GM12864 (cell line): ENCODE measurements around the gene RIC1.

Experiments
- DNase-seq: peaks from one replicate; pipeline ENCODE4 v3.0.0-alpha.2; 2011; ENCODE audit warnings: low read depth
- H3K4me3 ChIP-seq: 2 replicates; pipeline ENCODE4 v1.5.1; 2011; ENCODE audit warnings: mild to moderate bottlenecking, low read depth, low read length, control low read depth
- TF ChIP-seq, protein P1 (sequence below): IDR thresholded peaks from 2 replicates; pipeline ENCODE4 v1.5.1; 2011; ENCODE audit warnings: low read depth, mild to moderate bottlenecking, moderate library complexity, low read length, control low read depth, inconsistent platforms; ENCODE audit errors: missing control alignments

RIC1 gene

DNA sequence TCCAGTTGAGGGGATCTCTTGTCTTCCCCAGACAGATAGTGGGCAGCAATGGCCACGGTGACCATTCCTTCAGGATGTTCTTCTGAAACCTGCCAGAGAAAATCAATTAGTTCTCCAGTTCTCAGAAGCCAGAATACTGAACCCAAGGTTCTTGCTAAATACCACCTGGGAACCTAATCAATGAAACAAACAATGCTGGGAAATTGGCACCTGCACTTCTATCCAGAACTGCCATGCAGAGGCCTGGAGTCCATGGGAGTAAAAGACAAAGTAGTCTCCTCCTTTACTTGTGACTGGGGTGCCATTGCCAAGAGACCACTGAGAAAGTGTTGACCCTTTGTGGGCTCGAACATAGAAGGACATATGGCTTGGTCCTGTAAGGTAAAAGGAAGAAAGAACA lies 158.3 kb downstream of the RIC1 start:
- no peak for DNase-seq
- TF ChIP-seq, protein P1, sequence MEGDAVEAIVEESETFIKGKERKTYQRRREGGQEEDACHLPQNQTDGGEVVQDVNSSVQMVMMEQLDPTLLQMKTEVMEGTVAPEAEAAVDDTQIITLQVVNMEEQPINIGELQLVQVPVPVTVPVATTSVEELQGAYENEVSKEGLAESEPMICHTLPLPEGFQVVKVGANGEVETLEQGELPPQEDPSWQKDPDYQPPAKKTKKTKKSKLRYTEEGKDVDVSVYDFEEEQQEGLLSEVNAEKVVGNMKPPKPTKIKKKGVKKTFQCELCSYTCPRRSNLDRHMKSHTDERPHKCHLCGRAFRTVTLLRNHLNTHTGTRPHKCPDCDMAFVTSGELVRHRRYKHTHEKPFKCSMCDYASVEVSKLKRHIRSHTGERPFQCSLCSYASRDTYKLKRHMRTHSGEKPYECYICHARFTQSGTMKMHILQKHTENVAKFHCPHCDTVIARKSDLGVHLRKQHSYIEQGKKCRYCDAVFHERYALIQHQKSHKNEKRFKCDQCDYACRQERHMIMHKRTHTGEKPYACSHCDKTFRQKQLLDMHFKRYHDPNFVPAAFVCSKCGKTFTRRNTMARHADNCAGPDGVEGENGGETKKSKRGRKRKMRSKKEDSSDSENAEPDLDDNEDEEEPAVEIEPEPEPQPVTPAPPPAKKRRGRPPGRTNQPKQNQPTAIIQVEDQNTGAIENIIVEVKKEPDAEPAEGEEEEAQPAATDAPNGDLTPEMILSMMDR: no peak
- H3K4me3 ChIP-seq: no peak overlapping the region

DNA sequence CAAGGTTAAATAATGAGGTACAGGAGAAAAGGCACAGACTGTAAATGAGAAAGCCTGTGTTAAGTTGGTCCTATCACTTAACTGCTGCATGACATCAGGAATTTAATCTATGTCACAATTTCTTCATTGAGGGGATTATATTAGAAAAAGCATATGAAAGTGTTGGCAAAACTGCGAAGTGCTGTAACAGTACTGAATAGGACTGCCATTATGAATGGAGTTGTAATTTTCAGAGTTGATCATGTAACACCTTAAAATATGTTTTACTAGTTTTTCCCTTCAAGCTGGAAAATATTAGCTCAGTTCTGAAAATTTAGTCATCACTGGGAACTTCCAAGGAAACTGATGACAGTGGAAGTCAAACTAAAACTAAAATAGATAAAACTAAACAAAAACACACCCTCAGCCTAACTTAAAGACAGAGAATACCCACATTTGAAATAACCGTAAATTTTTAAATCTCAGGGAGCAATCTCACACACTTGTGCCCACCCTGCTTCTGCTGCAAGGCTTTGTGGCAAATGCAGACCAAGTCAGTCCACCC lies 158.9 kb downstream of the RIC1 start:
- H3K4me3 ChIP-seq: no peak overlapping the region
- DNase-seq: no peak
- TF ChIP-seq, protein P1: no peak

DNA sequence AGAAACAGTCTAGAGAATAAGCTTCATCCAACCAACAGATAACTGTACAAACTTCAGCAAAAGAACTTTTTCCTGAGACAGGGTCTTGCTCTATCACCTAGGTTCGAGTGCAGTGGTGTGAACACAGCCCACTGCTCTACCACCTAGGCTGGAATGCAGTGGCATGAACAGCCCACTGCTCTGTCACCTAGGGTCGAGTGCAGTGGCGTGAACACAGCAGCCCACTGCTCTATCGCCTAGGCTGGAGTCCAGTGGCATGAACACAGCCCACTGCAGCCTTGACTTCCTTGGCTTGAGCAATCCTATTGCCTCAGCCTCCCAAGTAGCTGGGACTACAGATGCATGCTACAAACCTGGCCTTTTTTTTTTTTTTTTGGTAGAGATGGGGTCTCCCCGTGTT lies 160.6 kb downstream of the RIC1 start:
- no peak overlapping the region for H3K4me3 ChIP-seq
- TF ChIP-seq, protein P1: no peak
- DNase-seq: no peak

DNA sequence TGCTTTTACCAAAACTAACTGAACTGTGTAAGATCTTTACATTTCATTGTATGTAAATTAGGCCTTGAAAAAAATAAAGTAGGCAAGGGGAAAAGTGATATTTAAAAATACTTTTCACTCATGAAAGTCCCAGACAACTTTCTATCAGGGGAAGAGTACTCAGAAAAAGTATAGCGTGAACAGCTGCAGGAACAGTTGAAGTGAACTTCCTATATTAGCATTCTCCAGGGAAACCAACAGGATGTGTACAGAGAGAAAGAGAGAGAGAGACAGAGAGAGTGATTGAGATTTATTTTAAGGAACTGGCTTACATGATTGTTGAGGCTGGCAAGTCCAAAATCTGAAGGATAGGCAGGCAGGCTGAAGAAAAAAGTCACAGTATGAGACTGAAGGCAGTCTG lies 162.0 kb downstream of the RIC1 start:
- DNase-seq: no peak
- TF ChIP-seq, protein P1: no peak
- H3K4me3 ChIP-seq: no peak overlapping the region

DNA sequence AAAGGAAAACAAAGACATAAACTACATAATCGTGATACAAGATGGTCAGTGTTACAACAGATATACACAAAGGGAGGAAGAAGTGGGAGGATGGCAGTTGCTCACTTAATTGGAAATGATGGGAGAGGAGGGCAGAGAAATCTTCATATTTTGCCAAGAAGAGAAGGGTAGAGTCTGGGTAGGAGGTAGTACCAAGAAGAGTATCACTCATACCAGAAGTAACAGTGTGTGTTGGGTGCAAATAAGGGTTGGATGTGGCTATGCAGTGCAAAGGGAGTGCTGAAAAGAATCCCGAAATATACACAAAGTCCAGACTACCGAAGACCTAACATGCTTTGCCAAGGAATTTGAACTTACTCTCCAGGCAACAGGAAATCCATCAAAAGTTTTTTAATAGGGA lies 163.0 kb downstream of the RIC1 start:
- no peak overlapping the region for H3K4me3 ChIP-seq
- DNase-seq: no peak
- TF ChIP-seq, protein P1: no peak

DNA sequence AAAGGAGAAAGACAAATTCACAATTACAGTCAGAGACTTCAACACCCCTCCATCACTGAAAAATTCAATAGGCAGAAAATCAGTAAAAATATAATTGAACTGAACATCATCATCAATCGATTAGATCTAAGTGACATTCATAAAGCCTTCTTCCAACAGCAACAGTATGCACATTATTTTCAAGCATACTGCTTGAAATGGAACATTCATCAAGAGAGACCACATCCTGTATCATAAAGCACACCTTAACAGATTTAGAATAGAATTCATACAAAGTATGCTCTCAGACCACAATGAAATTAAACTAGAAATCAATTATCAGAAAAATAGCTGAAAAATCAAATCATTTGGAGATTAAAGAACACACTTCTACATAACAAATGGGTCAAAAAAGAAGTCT lies 164.9 kb downstream of the RIC1 start:
- TF ChIP-seq, protein P1: no peak
- DNase-seq: no peak
- H3K4me3 ChIP-seq: no peak overlapping the region

DNA sequence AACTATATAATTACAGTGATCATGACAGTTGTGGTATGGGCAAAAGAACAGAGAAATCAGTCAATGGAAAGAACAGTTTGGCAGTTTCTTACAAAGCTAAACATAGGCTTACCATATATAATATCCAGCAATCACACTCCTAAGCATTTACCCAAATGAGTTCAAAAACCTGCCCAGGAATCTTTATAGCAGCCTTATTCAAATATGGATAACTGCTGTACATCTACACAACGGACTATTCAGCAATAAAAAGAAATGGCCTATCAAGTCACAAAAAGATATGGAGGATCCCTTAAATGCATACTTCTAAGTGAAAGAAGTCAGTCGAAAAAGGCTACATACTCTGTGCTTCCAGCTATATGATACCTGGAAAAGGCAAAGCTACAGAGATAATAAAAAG lies 167.4 kb downstream of the RIC1 start:
- no peak overlapping the region for H3K4me3 ChIP-seq
- TF ChIP-seq, protein P1: no peak
- DNase-seq: no peak
